Keratinocyte (primary cell): ENCODE results near the gene ENG. TPM values are rescaled to one million over a fixed set of nuclear protein-coding genes. Genes with fewer than 3 reads are reported as not detected.

ENCODE experiments used
- DNase-seq: peaks from one replicate; pipeline ENCODE4 v3.0.0-alpha.2; 2011; ENCODE audit warnings: low read depth, missing footprints, low spot score
- FAIRE-seq: peaks from 2 replicates; lab custom pipeline; 2011; peaks lifted over from hg19 to GRCh38; lab: Jason Lieb, UNC
- H2AFZ ChIP-seq: 2 replicates; pipeline ENCODE4 v1.6.0; 2012; ENCODE audit warnings: low read length, control low read depth, inconsistent platforms; ENCODE audit not compliant: control insufficient read depth
- H3K27ac ChIP-seq: 2 replicates; pipeline ENCODE4 v1.5.1; 2011; ENCODE audit warnings: low read length; ENCODE audit not compliant: control insufficient read depth, insufficient read depth
- H3K27me3 ChIP-seq: 3 replicates; pipeline ENCODE4 v1.6.0; 2011; ENCODE audit warnings: low read length; ENCODE audit not compliant: control insufficient read depth, insufficient read depth; ENCODE audit errors: extremely low read depth
- H3K36me3 ChIP-seq, 2 experiments: 2 replicates in 1 of 2; 3 replicates in 1 of 2; pipeline ENCODE4 v1.5.1; 2011; ENCODE audit warnings: low read length in 2 of 2, mild to moderate bottlenecking in 1 of 2; ENCODE audit not compliant: control insufficient read depth in 2 of 2, insufficient read depth in 2 of 2; ENCODE audit errors: extremely low read depth in 1 of 2
- H3K4me1 ChIP-seq: 3 replicates; pipeline ENCODE4 v1.5.1; 2011; ENCODE audit warnings: low read length; ENCODE audit not compliant: control insufficient read depth, insufficient read depth; ENCODE audit errors: extremely low read depth
- H3K4me2 ChIP-seq: 3 replicates; pipeline ENCODE4 v1.6.0; 2011; ENCODE audit warnings: low read depth, low read length; ENCODE audit not compliant: control insufficient read depth, insufficient read depth; ENCODE audit errors: extremely low read depth
- H3K4me3 ChIP-seq, 3 experiments: fragments of 200-600 bp in 1 of 3; sonication (generic) in 1 of 3; 2 replicates in 2 of 3; 3 replicates in 1 of 3; pipeline ENCODE4 v1.5.1; 2011 to 2016; ENCODE audit warnings: low read length in 3 of 3, mild to moderate bottlenecking in 3 of 3, control low read depth in 2 of 3, inconsistent platforms in 1 of 3, low read depth in 1 of 3, mixed read lengths in 1 of 3, mixed run types in 1 of 3, moderate library complexity in 1 of 3; ENCODE audit not compliant: control insufficient read depth in 2 of 3, insufficient read depth in 2 of 3; ENCODE audit errors: extremely low read depth in 1 of 3
- H3K79me2 ChIP-seq: 2 replicates; pipeline ENCODE4 v1.6.0; 2012; ENCODE audit warnings: low read length; ENCODE audit not compliant: control insufficient read depth, insufficient read depth
- H3K9ac ChIP-seq: 3 replicates; pipeline ENCODE4 v1.6.0; 2011; ENCODE audit warnings: low read length; ENCODE audit not compliant: control insufficient read depth, insufficient read depth; ENCODE audit errors: extremely low read depth
- H3K9me1 ChIP-seq: 3 replicates; pipeline ENCODE4 v1.6.0; 2011; ENCODE audit warnings: low read length; ENCODE audit not compliant: control insufficient read depth, insufficient read depth; ENCODE audit errors: extremely low read depth
- H3K9me3 ChIP-seq: 2 replicates; pipeline ENCODE4 v1.5.1; 2012; ENCODE audit warnings: low read depth, low read length; ENCODE audit not compliant: control insufficient read depth
- H4K20me1 ChIP-seq: 3 replicates; pipeline ENCODE4 v1.6.0; 2011; ENCODE audit warnings: low read length; ENCODE audit not compliant: control insufficient read depth, insufficient read depth; ENCODE audit errors: extremely low read depth
- CTCF ChIP-seq, 3 experiments: IDR thresholded peaks in 1 of 3; conservative IDR thresholded peaks in 1 of 3; optimal IDR thresholded peaks in 1 of 3; 2 replicates in 2 of 3; 3 replicates in 1 of 3; pipeline versions ENCODE3 to v1.5.1; 2011; ENCODE audit warnings: low read length in 3 of 3, mild to moderate bottlenecking in 3 of 3, moderate library complexity in 2 of 3, control low read depth in 1 of 3, inconsistent platforms in 1 of 3; ENCODE audit not compliant: insufficient read depth in 2 of 3; ENCODE audit errors: extremely low read depth in 1 of 3
- EZH2 ChIP-seq: IDR thresholded peaks from one replicate; pipeline ENCODE4 v1.6.1; 2012; ENCODE audit warnings: inconsistent platforms, mild to moderate bottlenecking, low read length, moderate library complexity
- dilution Hi-C: fragments of 300-500 bp; cut with MboI; formaldehyde crosslinking; loops from one replicate; pipeline ENCODE4 v1.7.0; 2020; ENCODE audit warnings: low sequenced_read_pairs; ENCODE audit not compliant: extremely low pct_ligation_motif_present
- polyA plus RNA-seq, 5 experiments: library from polyadenylated mRNA; depleted of rRNA in 3 of 5; stranded (reverse) in 3 of 5; stranded (forward) in 1 of 5; unstranded in 1 of 5; fragments of >200 nt; gene quantifications; 1 replicate in 1 of 5; 2 replicates in 3 of 5; 3 replicates in 1 of 5; pipeline versions ENCODE4 v1.2.1 to v1.2.3, GENCODE V29; 2011 to 2012; ENCODE audit warnings: missing spikeins in 2 of 5, low read depth in 1 of 5, low replicate concordance in 1 of 5

The ENG gene
- polyA plus RNA-seq, 1 donor (not counting 4 experiments of a cell fraction or from before 2014, with no cell fraction given) = 0.22 TPM

GRCh38 chr9:127788337-127789011 lies 66.0 kb downstream of the ENG start:
- FAIRE-seq = no peak
- peaks cover 15% of the 10 kb centered on the region for H3K4me1 ChIP-seq
- no peaks in the 10 kb centered on the region for H3K27me3 ChIP-seq
- H3K9me1 ChIP-seq = no peaks in the 10 kb centered on the region
- H2AFZ ChIP-seq = no peak overlapping the region
- H4K20me1 ChIP-seq = peaks cover 25% of the 10 kb centered on the region
- H3K9ac ChIP-seq = no peak overlapping the region
- DNase-seq = no peak
- no peak overlapping the region for H3K4me2 ChIP-seq
- H3K27ac ChIP-seq = peak overlapping the region; percentile 6
- H3K79me2 ChIP-seq = peaks cover 50% of the 10 kb centered on the region
- TF ChIP-seq CTCF (optimal IDR thresholded peaks at IDR 0.05 in 1 of 3, IDR thresholded peaks at IDR 0.05 in 1 of 3, conservative IDR thresholded peaks at IDR 0.05 in 1 of 3; ENCODE audit: extremely low read depth in 1 of 3, insufficient read depth in 2 of 3, low read length in 3 of 3) (no peak), EZH2 (no peak)
- no peaks in the 10 kb centered on the region for H3K9me3 ChIP-seq
- peaks cover 42 to 43% of the 10 kb centered on the region in 2 experiments for H3K36me3 ChIP-seq
- dilution Hi-C loops = no loop called here
- H3K4me3 ChIP-seq = no peak overlapping the region

- FAIRE-seq (no peak), DNase-seq (no peak)
- H4K20me1 ChIP-seq = peaks cover 25% of the 10 kb centered on the region
- H3K4me1 ChIP-seq = peaks cover 15% of the 10 kb centered on the region
- peak overlapping the region; percentile 80 for H3K4me2 ChIP-seq
- H2AFZ ChIP-seq = no peak overlapping the region
- H3K27ac ChIP-seq = peak overlapping the region; percentile 83
- H3K79me2 ChIP-seq = peaks cover 50% of the 10 kb centered on the region
- TF ChIP-seq EZH2 (no peak), CTCF (optimal IDR thresholded peaks at IDR 0.05 in 1 of 3, IDR thresholded peaks at IDR 0.05 in 1 of 3, conservative IDR thresholded peaks at IDR 0.05 in 1 of 3; ENCODE audit: extremely low read depth in 1 of 3, insufficient read depth in 2 of 3, low read length in 3 of 3) (peak; percentile 28 to 59 (median 49))
- dilution Hi-C loops = no loop called here
- no peaks in the 10 kb centered on the region for H3K27me3 ChIP-seq
- no peaks in the 10 kb centered on the region for H3K9me1 ChIP-seq
- H3K36me3 ChIP-seq = peaks cover 35 to 37% of the 10 kb centered on the region in 2 experiments
- H3K4me3 ChIP-seq = peak overlapping the region; percentile 89 to 95 (median 95)
- H3K9ac ChIP-seq = peak overlapping the region; percentile 88
- H3K9me3 ChIP-seq = no peaks in the 10 kb centered on the region
Observed at GRCh38 chr9:127786773-127787104, 67.7 kb downstream of the ENG start.
